Lung (tissue), 12 donors: Measurements from ENCODE around the gene VPS11. TPM values are rescaled to one million over a fixed set of nuclear protein-coding genes. Genes with fewer than 3 reads are reported as not detected.

Source experiments
- ATAC-seq: fragments of 200-7000 bp; cut with Tn5 transposase; one replicate; pipeline ENCODE4 v1.9.1; 2020; ENCODE audit warnings: moderate number of reproducible peaks; ENCODE audit not compliant: insufficient read depth, low FRiP score
- DNase-seq, 3 donors: peaks; one replicate each; pipeline ENCODE4 v3.0.0-alpha.2; 2013 to 2017
- H3K27ac ChIP-seq, 2 donors: one replicate each; pipeline ENCODE4 v1.5.1; 2013; ENCODE audit warnings: mild to moderate bottlenecking in 2 of 2, moderate library complexity in 2 of 2, control low read depth in 1 of 2, inconsistent platforms in 1 of 2, low read depth in 1 of 2, low read length in 1 of 2
- H3K27me3 ChIP-seq, 3 donors: one replicate each; pipeline ENCODE4 v1.5.1; 2013; ENCODE audit warnings: low read length in 2 of 3; ENCODE audit not compliant: control insufficient read depth in 3 of 3, insufficient read depth in 3 of 3
- H3K36me3 ChIP-seq, 4 donors: one replicate each; pipeline ENCODE4 v1.5.1; 2013; ENCODE audit warnings: low read length in 4 of 4, mild to moderate bottlenecking in 1 of 4, moderate library complexity in 1 of 4; ENCODE audit not compliant: control insufficient read depth in 4 of 4, insufficient read depth in 4 of 4
- H3K4me1 ChIP-seq, 5 donors: one replicate each; pipeline ENCODE4 v1.5.1; 2013; ENCODE audit warnings: low read length in 5 of 5, mild to moderate bottlenecking in 2 of 5, moderate library complexity in 1 of 5; ENCODE audit not compliant: control insufficient read depth in 5 of 5, insufficient read depth in 5 of 5
- H3K4me3 ChIP-seq: one replicate; pipeline ENCODE4 v1.5.1; 2013; ENCODE audit warnings: mild to moderate bottlenecking, control low read depth, moderate library complexity
- H3K9ac ChIP-seq, 2 donors: one replicate each; pipeline ENCODE4 v1.5.1; 2013; ENCODE audit warnings: low read length in 2 of 2, control low read depth in 1 of 2; ENCODE audit not compliant: insufficient read depth in 1 of 2
- H3K9me3 ChIP-seq, 4 donors: one replicate each; pipeline ENCODE4 v1.5.1; 2013; ENCODE audit warnings: low read length in 3 of 4, mild to moderate bottlenecking in 1 of 4, moderate library complexity in 1 of 4; ENCODE audit not compliant: control insufficient read depth in 4 of 4, insufficient read depth in 3 of 4
- CTCF ChIP-seq: IDR thresholded peaks from 2 replicates; pipeline ENCODE4 v1.5.1; 2012; ENCODE audit warnings: mild to moderate bottlenecking; ENCODE audit errors: control extremely low read depth, extremely low read depth
- WGBS, 2 donors: extraction: QIAGEN DNeasy Blood & Tissue Kit; methylation state at CpG; one replicate each; pipeline ENCODE4 v1.1.7; 2013; 5-methylcytosine and 5-hydroxymethylcytosine counted together
- polyA plus RNA-seq, 2 donors: library from polyadenylated mRNA; stranded (reverse); fragments of 200-250 nt; gene quantifications; one replicate each; pipeline ENCODE4 v1.2.1, GENCODE V29; 2013
- total RNA-seq, 2 donors: library from RNA; depleted of rRNA in 1 of 2; stranded (reverse); fragments of >200 nt in 1 of 2; gene quantifications; one replicate each; pipeline ENCODE4 v1.2.1, GENCODE V29; 2014 to 2021
- donor health status: control.
- donor health status: control.
- donor health status: Bipolar disorder and iron deficiency.
- donor health status: healthy.
- donor health status: DM: yes; HTN: yes; CAD: no.

The VPS11 gene
- total and polyA plus RNA-seq, 4 donors: 33.8 to 56.1 (median 35.3) TPM

GRCh38 chr11:119084663-119085436, 17.2 kb downstream of the VPS11 start, which contains the start of gene HMBS:
HMBS (plus strand) TSS chr11:119084881; CDS start chr11:119085034, 153 bp downstream.
- Histone ChIP-seq H3K9me3 (no peaks in the 10 kb centered on the region), H3K27me3 (no peaks in the 10 kb centered on the region), H3K36me3 (peaks cover 4 to 23% (median 9%) of the 10 kb centered on the region in 4 donors), H3K4me1 (peaks cover 5 to 13% (median 7%) of the 10 kb centered on the region in 5 donors), H3K4me3 (peak within 1 kb of the TSS; percentile 79), H3K9ac (peak within 1 kb of the TSS in 1 of 2 donors; percentile 85), H3K27ac (peak within 1 kb of the TSS; percentile 89 to 98)
- 1% methylated on average over 37 to 45 of the region's 45 CpGs for WGBS, 2 donors
- DNase-seq (peak; percentile 97 to 99 (median 99)), ATAC-seq (peak; percentile 94)
- no peak for TF ChIP-seq CTCF

- H3K4me1 ChIP-seq: peaks cover 5 to 13% (median 7%) of the 10 kb centered on the region in 5 donors
- 1 to 3% methylated on average over 13 of the region's 13 CpGs for WGBS, 2 donors
- H3K9me3 ChIP-seq: no peaks in the 10 kb centered on the region
- peak overlapping the region in 1 of 2 donors; percentile 85 for H3K9ac ChIP-seq
- peaks cover 4 to 22% (median 9%) of the 10 kb centered on the region in 4 donors for H3K36me3 ChIP-seq
- no peak for TF ChIP-seq CTCF
- no peak for ATAC-seq
- peak overlapping the region; percentile 55 for H3K4me3 ChIP-seq
- no peaks in the 10 kb centered on the region for H3K27me3 ChIP-seq
- H3K27ac ChIP-seq: peak overlapping the region; percentile 81 to 89
- no peak for DNase-seq
Observed at GRCh38 chr11:119085437-119085847, 17.8 kb downstream of the VPS11 start.

GRCh38 chr11:119087123-119087522, 19.5 kb downstream of the VPS11 start:
- H3K27me3 ChIP-seq: no peaks in the 10 kb centered on the region
- H3K9me3 ChIP-seq: no peaks in the 10 kb centered on the region
- H3K27ac ChIP-seq: no peak overlapping the region
- 75 to 85% methylated on average over 6 of the region's 6 CpGs for WGBS, 2 donors
- ATAC-seq (no peak), DNase-seq (peak in 2 of 3 donors; percentile 29 to 66)
- H3K4me1 ChIP-seq: peaks cover 7 to 25% (median 9%) of the 10 kb centered on the region in 5 donors
- H3K4me3 ChIP-seq: no peak overlapping the region
- TF ChIP-seq CTCF: no peak
- H3K36me3 ChIP-seq: peaks cover 0 to 9% (median 3%) of the 10 kb centered on the region in 4 donors
- H3K9ac ChIP-seq: no peak overlapping the region
